SH-SY5Y (cell line): ENCODE measurements around the gene SLC44A5.

Experiments
- GATA2 ChIP-seq: IDR thresholded peaks from 2 replicates; pipeline ENCODE4 v1.6.1; 2011; ENCODE audit warnings: mild to moderate bottlenecking, low read depth, low read length
- GATA3 ChIP-seq: IDR thresholded peaks from 2 replicates; pipeline ENCODE4 v1.6.1; 2011; ENCODE audit warnings: low read depth, mild to moderate bottlenecking, low read length, moderate library complexity

SLC44A5 gene

GRCh38 chr1:75400716-75401115 is 210.2 kb downstream of the SLC44A5 start:
- TF ChIP-seq GATA3, result no peak
- TF ChIP-seq GATA2, result no peak

- TF ChIP-seq GATA2 (no peak), GATA3 (no peak)
These were observed 214.2 kb downstream of the SLC44A5 start for GRCh38 chr1:75396745-75397144.

- TF ChIP-seq GATA3, result no peak
- no peak for TF ChIP-seq GATA2
These were observed 214.7 kb downstream of the SLC44A5 start for GRCh38 chr1:75396260-75396659.

GRCh38 chr1:75394386-75395139 is 216.4 kb downstream of the SLC44A5 start:
- TF ChIP-seq GATA3 (no peak), GATA2 (no peak)

DNA sequence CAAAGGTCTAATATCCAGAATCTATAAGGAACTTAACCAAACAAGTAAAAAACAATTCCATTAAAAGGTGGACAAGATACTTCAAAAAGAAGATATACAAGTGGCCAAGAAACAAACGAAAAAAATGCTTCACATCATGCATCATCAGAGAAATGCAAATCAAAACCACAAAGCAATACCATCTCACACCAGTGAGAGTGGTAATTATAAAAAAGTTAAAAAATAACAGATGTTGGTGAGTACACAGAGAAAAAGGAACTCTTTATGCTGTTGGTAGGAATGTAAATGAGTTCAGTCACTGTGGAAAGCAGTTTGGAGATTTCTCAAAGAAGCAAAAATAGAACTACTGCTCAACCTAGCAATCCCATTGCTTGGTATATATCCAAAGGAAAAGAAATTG is 218.6 kb downstream of the SLC44A5 start:
- TF ChIP-seq GATA2, result no peak
- no peak for TF ChIP-seq GATA3

GRCh38 chr1:75373542-75374159 is 237.3 kb downstream of the SLC44A5 start:
- TF ChIP-seq GATA2, result no peak
- TF ChIP-seq GATA3, result no peak

DNA sequence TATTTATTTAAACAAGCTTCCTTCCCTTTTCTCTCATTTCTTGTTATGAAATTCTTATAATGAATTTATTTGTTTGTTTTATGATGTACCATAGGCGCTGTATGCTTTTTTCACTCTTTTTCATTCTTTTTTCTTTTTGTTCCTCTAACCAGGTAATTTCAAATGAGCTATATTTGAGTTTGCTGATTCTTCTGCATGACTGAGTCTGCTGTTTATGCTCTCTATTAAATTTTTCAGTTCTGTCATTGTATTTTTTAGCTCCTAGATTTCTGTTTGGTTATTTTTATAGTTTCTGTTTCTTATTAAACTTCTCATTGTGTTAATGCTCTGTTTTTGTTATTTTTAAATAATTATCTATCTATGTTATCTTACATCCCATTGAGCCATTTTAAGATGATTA is 244.3 kb downstream of the SLC44A5 start:
- no peak for TF ChIP-seq GATA2
- TF ChIP-seq GATA3, result no peak

DNA sequence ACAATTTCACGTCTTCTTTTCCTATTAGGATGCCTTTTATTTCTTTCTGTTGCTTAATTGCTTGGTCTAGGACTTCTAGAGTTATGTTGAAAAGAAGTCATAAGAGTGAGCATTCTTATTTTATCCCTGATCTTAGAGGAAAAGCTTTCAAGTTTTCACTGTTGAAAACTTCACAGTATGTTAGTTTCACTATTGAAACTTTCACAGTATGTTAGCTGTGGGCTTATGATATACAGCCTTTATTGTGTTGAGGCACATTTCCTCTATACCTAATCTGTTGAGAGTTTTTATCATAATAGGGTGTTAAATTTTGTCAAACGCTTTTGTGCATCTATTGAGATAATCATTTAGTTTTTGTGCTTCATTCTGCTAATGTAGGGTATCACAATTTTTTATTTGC is 249.7 kb downstream of the SLC44A5 start:
- TF ChIP-seq GATA2 (no peak), GATA3 (no peak)

DNA sequence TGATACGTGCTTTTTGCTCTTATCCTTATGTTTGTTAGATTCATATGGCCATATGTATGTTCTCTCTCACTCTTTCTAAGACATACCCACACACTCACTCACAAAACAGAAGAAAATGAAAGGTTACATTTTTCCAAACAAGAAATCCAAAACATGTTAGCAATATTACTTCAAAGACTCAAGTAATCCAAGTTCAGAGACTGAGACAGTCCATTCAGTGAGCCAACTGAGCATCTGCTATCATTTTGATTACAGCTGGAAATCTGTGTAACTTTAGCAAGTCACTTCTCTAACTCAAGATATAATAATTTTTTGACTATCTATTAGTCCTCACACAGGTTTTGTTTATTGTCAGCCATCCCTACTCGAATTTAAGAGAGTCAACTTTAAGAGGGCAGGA is 257.9 kb downstream of the SLC44A5 start:
- no peak for TF ChIP-seq GATA2
- no peak for TF ChIP-seq GATA3

DNA sequence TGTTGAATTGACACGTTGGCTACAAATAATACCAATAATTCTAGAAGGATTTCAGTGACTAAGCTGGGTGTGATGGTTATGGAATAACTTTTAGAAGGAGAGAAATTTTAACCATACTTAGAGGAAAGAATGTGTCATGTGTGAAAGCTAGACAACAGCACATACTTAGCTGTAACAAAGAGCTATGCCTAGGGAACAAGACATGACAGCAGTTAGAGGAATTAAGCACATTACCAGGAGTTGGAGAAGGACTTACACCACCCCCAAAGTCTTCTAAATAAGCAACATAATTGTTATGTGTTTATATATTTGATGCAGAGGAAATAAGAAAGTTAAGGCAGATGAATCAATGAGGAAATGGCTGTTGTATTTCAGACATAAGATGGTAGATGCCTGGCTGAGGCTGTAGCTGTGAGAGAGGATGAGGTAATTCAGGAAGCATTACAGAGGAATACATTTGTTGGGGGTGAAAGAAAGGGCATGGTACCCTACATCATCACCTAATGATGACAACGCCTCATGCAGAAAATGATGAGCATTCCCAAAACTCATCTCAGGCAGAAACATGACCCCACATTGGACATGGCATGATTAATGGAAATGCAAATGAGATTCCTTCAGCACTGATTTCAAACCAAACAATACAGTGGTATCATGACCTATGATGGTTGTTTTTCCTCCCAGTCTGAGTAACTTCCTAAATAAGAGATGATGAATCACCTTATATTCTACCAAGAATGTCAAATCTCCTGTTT is 265.2 kb downstream of the SLC44A5 start:
- TF ChIP-seq GATA2, result no peak
- TF ChIP-seq GATA3, result no peak

- no peak for TF ChIP-seq GATA3
- TF ChIP-seq GATA2, result no peak
These were observed 268.1 kb downstream of the SLC44A5 start for GRCh38 chr1:75342786-75343185.

- TF ChIP-seq GATA3, result no peak
- no peak for TF ChIP-seq GATA2
These were observed 269.4 kb downstream of the SLC44A5 start for GRCh38 chr1:75341537-75341936.

DNA sequence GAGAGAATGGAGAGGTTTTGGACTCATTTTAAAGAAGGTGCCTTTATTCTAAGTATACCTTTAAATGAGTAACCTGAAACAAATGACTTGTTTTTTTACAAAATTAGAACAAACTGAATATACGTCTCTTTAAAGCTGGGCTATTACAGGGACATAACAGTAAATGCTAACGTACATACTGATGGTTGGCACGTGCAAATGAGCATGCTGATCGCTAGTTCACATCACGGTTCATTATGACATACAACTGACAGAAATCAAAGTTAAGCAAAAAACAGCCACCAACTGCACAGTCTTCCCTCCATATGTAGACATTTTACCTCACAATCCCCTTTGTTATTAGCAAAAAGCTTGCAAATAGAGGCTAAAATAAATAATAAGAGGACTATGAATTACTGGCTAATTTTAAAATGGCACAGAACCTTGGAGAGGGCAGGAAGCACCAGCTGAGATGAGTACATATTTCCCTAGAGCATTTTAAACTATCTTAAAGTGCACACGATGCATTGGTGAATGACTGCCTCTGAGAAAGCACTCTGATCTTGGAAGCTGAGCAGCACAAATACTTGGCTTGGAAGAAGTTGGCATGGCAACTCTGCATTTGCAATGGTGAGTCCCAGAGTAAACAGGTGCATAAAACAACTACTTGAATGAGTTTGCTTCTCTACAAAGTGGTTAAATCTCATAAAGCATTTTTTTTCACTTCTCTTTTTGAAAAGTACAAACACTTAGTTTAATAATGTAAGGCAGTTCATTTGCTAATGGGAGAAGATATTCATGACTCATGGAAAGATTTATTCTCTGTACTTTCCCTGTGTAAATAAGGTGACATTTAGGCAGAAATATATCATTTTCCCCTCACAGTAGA is 272.1 kb downstream of the SLC44A5 start:
- TF ChIP-seq GATA3 (no peak), GATA2 (no peak)
